ENCODE measurements around the gene MAPK12. TPM values are rescaled to one million over a fixed set of nuclear protein-coding genes. Genes with fewer than 3 reads are reported as not detected.

MAPK12 gene
- total RNA-seq, 1 experiment from 2014 or later, result 86.7 TPM

- no peak for TF ChIP-seq ZBTB33 (IDR thresholded peaks at IDR 0.05; ENCODE audit: extremely low read depth, insufficient replicate concordance, low read length)
- TF ChIP-seq SIN3A (IDR thresholded peaks at IDR 0.05; ENCODE audit: low read depth), result no peak
- TF ChIP-seq CEBPB (IDR thresholded peaks at IDR 0.05; ENCODE audit: low read depth), result no peak
- TF ChIP-seq EGR1 (IDR thresholded peaks at IDR 0.05; ENCODE audit: low read depth), result no peak
- TF ChIP-seq ATF3 (IDR thresholded peaks at IDR 0.05), result no peak
- TF ChIP-seq, protein P1, sequence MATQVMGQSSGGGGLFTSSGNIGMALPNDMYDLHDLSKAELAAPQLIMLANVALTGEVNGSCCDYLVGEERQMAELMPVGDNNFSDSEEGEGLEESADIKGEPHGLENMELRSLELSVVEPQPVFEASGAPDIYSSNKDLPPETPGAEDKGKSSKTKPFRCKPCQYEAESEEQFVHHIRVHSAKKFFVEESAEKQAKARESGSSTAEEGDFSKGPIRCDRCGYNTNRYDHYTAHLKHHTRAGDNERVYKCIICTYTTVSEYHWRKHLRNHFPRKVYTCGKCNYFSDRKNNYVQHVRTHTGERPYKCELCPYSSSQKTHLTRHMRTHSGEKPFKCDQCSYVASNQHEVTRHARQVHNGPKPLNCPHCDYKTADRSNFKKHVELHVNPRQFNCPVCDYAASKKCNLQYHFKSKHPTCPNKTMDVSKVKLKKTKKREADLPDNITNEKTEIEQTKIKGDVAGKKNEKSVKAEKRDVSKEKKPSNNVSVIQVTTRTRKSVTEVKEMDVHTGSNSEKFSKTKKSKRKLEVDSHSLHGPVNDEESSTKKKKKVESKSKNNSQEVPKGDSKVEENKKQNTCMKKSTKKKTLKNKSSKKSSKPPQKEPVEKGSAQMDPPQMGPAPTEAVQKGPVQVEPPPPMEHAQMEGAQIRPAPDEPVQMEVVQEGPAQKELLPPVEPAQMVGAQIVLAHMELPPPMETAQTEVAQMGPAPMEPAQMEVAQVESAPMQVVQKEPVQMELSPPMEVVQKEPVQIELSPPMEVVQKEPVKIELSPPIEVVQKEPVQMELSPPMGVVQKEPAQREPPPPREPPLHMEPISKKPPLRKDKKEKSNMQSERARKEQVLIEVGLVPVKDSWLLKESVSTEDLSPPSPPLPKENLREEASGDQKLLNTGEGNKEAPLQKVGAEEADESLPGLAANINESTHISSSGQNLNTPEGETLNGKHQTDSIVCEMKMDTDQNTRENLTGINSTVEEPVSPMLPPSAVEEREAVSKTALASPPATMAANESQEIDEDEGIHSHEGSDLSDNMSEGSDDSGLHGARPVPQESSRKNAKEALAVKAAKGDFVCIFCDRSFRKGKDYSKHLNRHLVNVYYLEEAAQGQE (IDR thresholded peaks at IDR 0.05; ENCODE audit: low read depth), result no peak
Measured at GRCh38 chr22:50280708-50281383, 19.4 kb upstream of the MAPK12 start (continued).
